Measurements from ENCODE around the gene PRTFDC1. TPM values are rescaled to one million over a fixed set of nuclear protein-coding genes. Genes with fewer than 3 reads are reported as not detected.

Gene PRTFDC1
- total RNA-seq, 2 experiments from 2014 or later = not detected

DNA sequence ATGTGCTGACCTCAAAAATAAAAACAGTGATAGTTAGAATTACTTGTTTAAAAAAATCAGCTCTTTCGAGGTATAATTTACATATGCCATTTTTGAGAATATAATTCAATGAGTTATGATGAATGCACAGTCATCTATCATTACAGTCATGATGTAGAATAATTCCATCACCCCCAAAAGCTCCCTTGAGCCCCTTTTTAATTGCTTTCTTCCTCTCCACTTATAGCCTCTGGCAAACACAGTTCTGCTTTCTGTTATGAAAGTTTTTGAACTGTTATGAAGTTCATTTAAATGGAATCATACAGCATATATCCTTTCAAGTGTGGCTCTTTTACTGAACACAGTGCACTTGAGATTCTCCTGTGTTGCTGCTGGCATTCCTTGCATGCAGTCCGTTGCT lies 41.4 kb downstream of the PRTFDC1 start:
- ChIA-PET CTCF (ENCODE audit: unreplicated experiment) (no interaction called here), POLR2A (interaction anchor here (0.7 kb wide), 1 partner anchor 280 kb away, joined by 3 read pairs; no protein-coding TSS in a partner anchor)
- TF ChIP-seq, protein P1, sequence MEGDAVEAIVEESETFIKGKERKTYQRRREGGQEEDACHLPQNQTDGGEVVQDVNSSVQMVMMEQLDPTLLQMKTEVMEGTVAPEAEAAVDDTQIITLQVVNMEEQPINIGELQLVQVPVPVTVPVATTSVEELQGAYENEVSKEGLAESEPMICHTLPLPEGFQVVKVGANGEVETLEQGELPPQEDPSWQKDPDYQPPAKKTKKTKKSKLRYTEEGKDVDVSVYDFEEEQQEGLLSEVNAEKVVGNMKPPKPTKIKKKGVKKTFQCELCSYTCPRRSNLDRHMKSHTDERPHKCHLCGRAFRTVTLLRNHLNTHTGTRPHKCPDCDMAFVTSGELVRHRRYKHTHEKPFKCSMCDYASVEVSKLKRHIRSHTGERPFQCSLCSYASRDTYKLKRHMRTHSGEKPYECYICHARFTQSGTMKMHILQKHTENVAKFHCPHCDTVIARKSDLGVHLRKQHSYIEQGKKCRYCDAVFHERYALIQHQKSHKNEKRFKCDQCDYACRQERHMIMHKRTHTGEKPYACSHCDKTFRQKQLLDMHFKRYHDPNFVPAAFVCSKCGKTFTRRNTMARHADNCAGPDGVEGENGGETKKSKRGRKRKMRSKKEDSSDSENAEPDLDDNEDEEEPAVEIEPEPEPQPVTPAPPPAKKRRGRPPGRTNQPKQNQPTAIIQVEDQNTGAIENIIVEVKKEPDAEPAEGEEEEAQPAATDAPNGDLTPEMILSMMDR (conservative IDR thresholded peaks at IDR 0.05; ENCODE audit: low read length) = no peak
- TF ChIP-seq EZH2phosphoT487 (IDR thresholded peaks at IDR 0.05; ENCODE audit: borderline replicate concordance, low read depth, low read length) = no peak
- Histone ChIP-seq H3K27ac (ENCODE audit: low read depth, low read length, poor library complexity, severe bottlenecking) (no peak overlapping the region), H3K36me3 (ENCODE audit: insufficient read depth, low read length) (no peaks in the 10 kb centered on the region), H3K79me2 (ENCODE audit: insufficient read depth, low read depth, low read length) (no peaks in the 10 kb centered on the region), H3K9me2 (ENCODE audit: insufficient read depth, low read length) (no peaks in the 10 kb centered on the region), H2AFZ (ENCODE audit: low read length) (no peak overlapping the region), H3K9me3 (ENCODE audit: low read length) (no peaks in the 10 kb centered on the region), H4K20me1 (ENCODE audit: insufficient read depth, low read length) (no peaks in the 10 kb centered on the region), H3K4me3 (ENCODE audit: low read depth, low read length, poor library complexity, severe bottlenecking) (no peak overlapping the region), H3K4me2 (ENCODE audit: low read length) (no peak overlapping the region), H3K4me1 (ENCODE audit: insufficient read depth, low read length, poor library complexity, severe bottlenecking) (no peaks in the 10 kb centered on the region)
- BruUV-seq (replicated peaks) = no TSS peak
- intact Hi-C loops (cut with micrococcal nuclease; ENCODE audit: unreplicated experiment) = no loop called here
- DNase-seq (ENCODE audit: low spot score) = no peak

DNA sequence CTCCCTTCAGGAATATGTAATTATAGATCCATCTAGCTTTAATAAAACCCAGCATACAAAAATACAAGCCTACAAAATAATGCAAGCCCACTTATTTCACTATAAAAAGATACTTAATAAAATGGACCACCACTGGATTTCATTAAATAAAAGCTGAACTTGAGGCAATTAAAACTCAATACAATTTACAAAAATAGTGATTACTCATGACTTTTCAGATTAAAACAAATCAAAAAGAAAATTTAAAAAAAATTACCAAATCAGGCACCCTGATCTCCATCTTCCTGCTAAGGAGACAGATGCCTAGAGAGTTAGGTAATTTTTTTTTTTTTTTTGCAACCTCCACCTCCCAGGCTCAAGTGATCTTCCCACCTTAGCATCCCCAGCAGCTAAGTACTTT lies 41.8 kb downstream of the PRTFDC1 start:
- TF ChIP-seq, protein P1 (conservative IDR thresholded peaks at IDR 0.05; ENCODE audit: low read length) = no peak
- TF ChIP-seq EZH2phosphoT487 (IDR thresholded peaks at IDR 0.05; ENCODE audit: borderline replicate concordance, low read depth, low read length) = no peak
- no peaks in the 10 kb centered on the region for H4K20me1 ChIP-seq (ENCODE audit: insufficient read depth, low read length)
- no TSS peak for BruUV-seq (replicated peaks)
- no peak overlapping the region for H3K4me2 ChIP-seq (ENCODE audit: low read length)
- POLR2A ChIA-PET = interaction anchor here (0.7 kb wide), 3 partner anchors 25 to 281 kb away, joined by 3 read pairs; no protein-coding TSS in a partner anchor
- H3K9me3 ChIP-seq (ENCODE audit: low read length) = no peaks in the 10 kb centered on the region
- no peaks in the 10 kb centered on the region for H3K79me2 ChIP-seq (ENCODE audit: insufficient read depth, low read depth, low read length)
- H3K36me3 ChIP-seq (ENCODE audit: insufficient read depth, low read length) = no peaks in the 10 kb centered on the region
- no peak overlapping the region for H3K27ac ChIP-seq (ENCODE audit: low read depth, low read length, poor library complexity, severe bottlenecking)
- no peaks in the 10 kb centered on the region for H3K9me2 ChIP-seq (ENCODE audit: insufficient read depth, low read length)
- H3K4me3 ChIP-seq (ENCODE audit: low read depth, low read length, poor library complexity, severe bottlenecking) = no peak overlapping the region
- H3K4me1 ChIP-seq (ENCODE audit: insufficient read depth, low read length, poor library complexity, severe bottlenecking) = no peaks in the 10 kb centered on the region
- H2AFZ ChIP-seq (ENCODE audit: low read length) = no peak overlapping the region
- intact Hi-C loops (cut with micrococcal nuclease; ENCODE audit: unreplicated experiment) = no loop called here
- DNase-seq (ENCODE audit: low spot score) = no peak
- CTCF ChIA-PET (ENCODE audit: unreplicated experiment) = no interaction called here

DNA sequence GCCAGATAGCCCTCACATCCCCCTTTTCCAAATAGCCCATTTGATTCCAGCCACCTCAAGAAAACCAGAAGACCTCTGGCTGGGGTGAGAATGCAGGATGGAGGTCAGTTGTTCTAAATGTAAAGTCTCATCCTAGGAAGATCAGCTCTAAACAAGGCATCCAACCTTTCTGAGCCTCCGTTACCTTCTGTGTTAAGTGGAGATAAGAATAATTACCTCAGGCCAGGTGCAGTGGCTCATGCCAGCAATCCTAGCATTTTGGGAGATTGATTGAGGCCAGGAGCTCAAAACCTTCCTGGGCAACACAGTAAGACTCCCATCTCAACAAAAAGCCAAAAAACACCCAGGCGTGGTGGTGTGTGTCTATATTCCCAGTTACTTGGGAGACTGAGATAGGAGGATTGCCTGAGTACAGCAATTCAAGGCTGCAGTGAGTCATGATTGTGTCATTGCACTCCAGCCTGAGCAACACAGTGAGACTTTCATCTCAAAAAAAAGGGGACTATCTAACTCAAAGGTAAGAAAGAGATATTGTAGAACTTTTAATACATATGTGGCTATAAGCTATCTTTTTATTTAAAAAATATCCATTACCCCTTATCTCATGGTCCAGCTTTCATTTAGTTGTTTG lies 43.5 kb downstream of the PRTFDC1 start:
- no peak for DNase-seq (ENCODE audit: low spot score)
- H3K9me2 ChIP-seq (ENCODE audit: insufficient read depth, low read length) = no peaks in the 10 kb centered on the region
- no peak overlapping the region for H3K27ac ChIP-seq (ENCODE audit: low read depth, low read length, poor library complexity, severe bottlenecking)
- no peaks in the 10 kb centered on the region for H3K79me2 ChIP-seq (ENCODE audit: insufficient read depth, low read depth, low read length)
- ChIA-PET CTCF (ENCODE audit: unreplicated experiment) (no interaction called here), POLR2A (interaction anchor here (0.7 kb wide), 1 partner anchor 1362 kb away, joined by 3 read pairs; no protein-coding TSS in a partner anchor)
- no peak overlapping the region for H3K4me3 ChIP-seq (ENCODE audit: low read depth, low read length, poor library complexity, severe bottlenecking)
- H3K9me3 ChIP-seq (ENCODE audit: low read length) = no peaks in the 10 kb centered on the region
- TF ChIP-seq, protein P1 (conservative IDR thresholded peaks at IDR 0.05; ENCODE audit: low read length) = no peak
- no peak for TF ChIP-seq EZH2phosphoT487 (IDR thresholded peaks at IDR 0.05; ENCODE audit: borderline replicate concordance, low read depth, low read length)
- H2AFZ ChIP-seq (ENCODE audit: low read length) = no peak overlapping the region
- H3K4me1 ChIP-seq (ENCODE audit: insufficient read depth, low read length, poor library complexity, severe bottlenecking) = no peaks in the 10 kb centered on the region
- BruUV-seq (replicated peaks) = no TSS peak
- intact Hi-C loops (cut with micrococcal nuclease; ENCODE audit: unreplicated experiment) = no loop called here
- H3K4me2 ChIP-seq (ENCODE audit: low read length) = no peak overlapping the region
- H3K36me3 ChIP-seq (ENCODE audit: insufficient read depth, low read length) = no peaks in the 10 kb centered on the region
- no peaks in the 10 kb centered on the region for H4K20me1 ChIP-seq (ENCODE audit: insufficient read depth, low read length)

All from OCI-LY7 (cell line).